Stimulated activated naive CD8-positive, alpha-beta T cell treated with anti-CD3 and anti-CD28 coated beads, Interleukin-15, amount 100 ng/mL, for 72 hours (primary cell): ENCODE data around the gene COX7A2.

Source experiments
- ATAC-seq: fragments of 150-1000 bp; cut with Tn5 transposase; 2 replicates; pipeline ENCODE4 v1.10.0; 2021; ENCODE audit warnings: mild to moderate bottlenecking, moderate library complexity
- DNase-seq, 2 donors: peaks; one replicate each; pipeline ENCODE4 v3.0.0; 2021 to 2022
- H3K27ac Mint-ChIP-seq, 2 donors: one replicate each; pipeline ENCODE4 v1.8.0; 2022; ENCODE audit warnings: mild to moderate bottlenecking in 2 of 2, mixed read lengths in 2 of 2, moderate library complexity in 2 of 2
- H3K27me3 Mint-ChIP-seq: one replicate; pipeline ENCODE4 v1.8.0; 2022; ENCODE audit warnings: mixed read lengths
- H3K4me1 Mint-ChIP-seq: one replicate; pipeline ENCODE4 v1.8.0; 2022; ENCODE audit warnings: mild to moderate bottlenecking, mixed read lengths
- H3K4me3 Mint-ChIP-seq, 2 donors: one replicate each; pipeline ENCODE4 v1.8.0; 2022; ENCODE audit warnings: mild to moderate bottlenecking in 2 of 2, mixed read lengths in 2 of 2, moderate library complexity in 1 of 2
- H3K9me3 Mint-ChIP-seq, 2 donors: one replicate each; pipeline ENCODE4 v1.8.0; 2022; ENCODE audit warnings: mixed read lengths in 2 of 2

The COX7A2 gene, protein sequence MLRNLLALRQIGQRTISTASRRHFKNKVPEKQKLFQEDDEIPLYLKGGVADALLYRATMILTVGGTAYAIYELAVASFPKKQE

GRCh38 chr6:75243333-75244062 is at the start of gene COX7A2:
TSS of gene COX7A2 (minus strand) at chr6:75243801. CDS start at chr6:75243734, 67 bp downstream.
- Mint-ChIP-seq H3K27me3 (peaks cover 17% of the 10 kb centered on the region), H3K9me3 (no peaks in the 10 kb centered on the region), H3K4me3 (peak within 1 kb of the TSS; percentile 89 to 93), H3K27ac (peak within 1 kb of the TSS; percentile 98 to 99), H3K4me1 (peaks cover 22% of the 10 kb centered on the region)
- DNase-seq, result peak; percentile 77 to 90
- ATAC-seq, result peak; percentile 96

GRCh38 chr6:75292555-75292954 is 49.0 kb upstream of the COX7A2 start:
- H3K4me3 Mint-ChIP-seq, result no peak overlapping the region

GRCh38 chr6:75291744-75292143 is 48.1 kb upstream of the COX7A2 start:
- no peak for DNase-seq
- Mint-ChIP-seq H3K27me3 (no peaks in the 10 kb centered on the region), H3K4me3 (no peak overlapping the region), H3K9me3 (no peaks in the 10 kb centered on the region), H3K27ac (no peak overlapping the region), H3K4me1 (peaks cover 27% of the 10 kb centered on the region)
- ATAC-seq, result no peak

More at GRCh38 chr6:75292555-75292954, 49.0 kb upstream of the COX7A2 start:
- ATAC-seq (no peak), DNase-seq (no peak)
- Mint-ChIP-seq H3K4me1 (peaks cover 19% of the 10 kb centered on the region), H3K9me3 (no peaks in the 10 kb centered on the region), H3K27ac (no peak overlapping the region), H3K27me3 (no peaks in the 10 kb centered on the region)

DNA sequence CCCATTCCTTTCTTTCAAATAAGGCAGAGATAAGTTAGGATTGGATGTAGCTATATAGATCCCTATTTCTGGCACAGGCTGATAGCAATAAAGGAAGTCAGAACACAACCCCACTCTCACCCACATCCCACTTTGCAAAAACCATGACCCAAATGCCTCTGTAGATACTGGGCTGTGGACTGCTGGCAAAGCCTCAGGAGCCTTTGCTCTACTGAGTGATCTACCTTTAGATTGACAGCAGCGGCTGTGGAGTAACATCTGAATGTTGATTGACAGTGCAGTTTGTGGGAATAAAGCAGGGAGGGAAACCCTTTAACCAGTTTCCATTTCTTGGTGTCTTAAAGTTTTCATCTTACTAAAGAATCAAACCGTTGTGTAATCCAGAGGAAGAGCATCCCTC is 47.7 kb upstream of the COX7A2 start:
- Mint-ChIP-seq H3K4me1 (peaks cover 31% of the 10 kb centered on the region), H3K27ac (peak overlapping the region in 1 of 2 donors; percentile 15), H3K4me3 (no peak overlapping the region), H3K27me3 (no peaks in the 10 kb centered on the region), H3K9me3 (no peaks in the 10 kb centered on the region)
- ATAC-seq, result no peak
- no peak for DNase-seq

DNA sequence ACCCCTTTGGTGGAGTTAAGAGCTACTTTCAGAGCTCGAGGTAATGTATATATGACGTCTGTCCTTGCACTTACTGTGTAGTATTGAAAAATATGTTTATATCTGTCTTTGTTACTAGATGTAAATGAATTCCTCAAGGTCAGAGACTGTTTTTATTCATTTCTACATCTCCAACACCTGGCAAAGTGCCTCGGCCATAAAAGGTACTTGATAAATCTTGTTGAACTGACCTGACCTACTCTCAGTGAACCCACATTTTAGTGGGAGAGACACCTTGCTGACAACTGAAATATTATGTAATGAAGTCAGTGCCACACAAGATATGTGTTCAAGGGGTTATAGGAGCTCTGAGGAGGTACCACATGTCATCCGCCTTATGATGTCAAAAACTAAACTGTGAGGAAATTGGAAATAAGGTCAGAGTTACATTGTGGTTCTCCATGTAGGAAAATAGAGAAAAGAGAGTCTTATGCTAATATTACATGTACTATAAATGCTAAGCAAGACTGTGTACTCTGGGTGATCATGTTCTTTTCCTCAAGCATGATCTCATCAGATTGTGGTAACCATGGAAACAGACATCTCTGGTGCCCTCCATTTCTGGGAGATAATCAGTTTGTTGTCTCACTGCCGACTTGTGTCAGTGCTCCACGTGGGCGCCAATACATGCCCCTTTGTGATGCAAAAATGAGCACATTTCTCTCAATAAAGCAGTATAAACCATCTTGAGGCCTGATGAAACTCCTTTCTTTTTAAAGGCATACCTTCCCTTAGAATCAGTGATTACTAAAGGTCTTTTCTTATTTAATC is 46.7 kb upstream of the COX7A2 start:
- H3K9me3 Mint-ChIP-seq, result no peaks in the 10 kb centered on the region
- no peaks in the 10 kb centered on the region for H3K27me3 Mint-ChIP-seq
- no peak for DNase-seq
- no peak overlapping the region for H3K4me3 Mint-ChIP-seq
- ATAC-seq, result no peak
- peaks cover 33% of the 10 kb centered on the region for H3K4me1 Mint-ChIP-seq
- no peak overlapping the region for H3K27ac Mint-ChIP-seq

DNA sequence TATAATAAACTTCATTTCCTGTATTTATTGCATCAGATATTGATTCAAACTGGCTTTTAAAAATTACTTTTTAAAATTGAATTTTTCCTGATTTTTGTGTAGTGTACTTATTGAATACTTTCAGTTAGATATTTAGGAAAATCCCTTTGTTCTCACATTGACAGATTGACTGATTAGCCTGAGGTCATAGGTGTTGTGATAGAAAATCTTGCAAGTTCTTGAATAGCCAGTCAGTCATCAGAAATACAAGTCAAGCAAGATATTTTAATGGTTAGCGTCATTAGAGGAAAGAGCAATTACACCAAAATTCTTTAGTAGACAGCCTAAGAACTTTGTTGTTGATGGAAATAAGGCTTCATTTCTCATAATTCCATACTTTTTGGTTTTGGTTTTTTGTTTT is 44.4 kb upstream of the COX7A2 start:
- H3K27ac Mint-ChIP-seq, result peak overlapping the region; percentile 87 to 96
- no peak overlapping the region for H3K4me3 Mint-ChIP-seq
- peaks cover 33% of the 10 kb centered on the region for H3K4me1 Mint-ChIP-seq
- no peaks in the 10 kb centered on the region for H3K27me3 Mint-ChIP-seq
- ATAC-seq (no peak), DNase-seq (no peak)
- H3K9me3 Mint-ChIP-seq, result no peaks in the 10 kb centered on the region

DNA sequence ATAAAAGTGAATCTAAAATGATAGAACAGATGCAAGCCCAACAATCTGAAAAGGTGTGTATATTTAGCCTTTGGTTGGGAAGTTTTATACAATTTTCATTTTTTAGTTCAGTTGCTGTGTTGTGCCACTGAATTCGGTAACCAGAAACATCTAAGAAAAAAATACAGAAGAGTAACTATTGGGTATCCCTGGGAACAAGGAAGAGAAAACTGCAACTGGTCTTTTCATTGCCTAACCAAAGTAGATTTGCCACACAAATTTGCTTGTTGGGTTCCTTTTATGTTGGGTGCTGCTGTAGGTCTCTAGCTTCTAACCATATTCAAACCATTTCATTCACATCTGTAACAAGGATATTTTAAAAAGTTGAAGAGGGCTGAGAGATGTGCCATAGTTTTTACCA is 43.8 kb upstream of the COX7A2 start:
- peak overlapping the region; percentile 87 to 96 for H3K27ac Mint-ChIP-seq
- H3K4me1 Mint-ChIP-seq, result peaks cover 33% of the 10 kb centered on the region

DNA sequence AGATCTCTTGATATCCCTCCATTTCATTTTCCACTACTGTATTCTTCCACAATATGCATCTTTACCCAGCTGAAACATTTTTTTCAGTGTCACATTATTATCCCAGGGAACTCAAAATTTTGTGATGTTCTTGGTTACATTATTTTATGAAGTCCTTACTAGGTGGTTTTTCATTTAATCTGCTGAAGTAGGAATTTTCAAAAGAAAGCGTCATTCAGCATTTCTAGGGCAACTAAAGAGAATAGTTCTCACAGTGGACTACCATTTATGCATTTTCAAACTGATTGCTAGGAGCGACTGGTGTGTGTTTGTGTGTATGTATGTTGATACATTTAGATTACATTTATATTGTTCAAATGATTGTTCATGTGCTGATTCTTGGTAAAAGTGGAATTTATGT is 43.4 kb upstream of the COX7A2 start:
- Mint-ChIP-seq H3K27ac (peak overlapping the region; percentile 87 to 96), H3K9me3 (no peaks in the 10 kb centered on the region)
- no peak for DNase-seq

More for the DNA sequence above, 43.8 kb upstream of the COX7A2 start:
- Mint-ChIP-seq H3K27me3 (no peaks in the 10 kb centered on the region), H3K9me3 (no peaks in the 10 kb centered on the region), H3K4me3 (no peak overlapping the region)
- ATAC-seq (no peak), DNase-seq (no peak)

DNA sequence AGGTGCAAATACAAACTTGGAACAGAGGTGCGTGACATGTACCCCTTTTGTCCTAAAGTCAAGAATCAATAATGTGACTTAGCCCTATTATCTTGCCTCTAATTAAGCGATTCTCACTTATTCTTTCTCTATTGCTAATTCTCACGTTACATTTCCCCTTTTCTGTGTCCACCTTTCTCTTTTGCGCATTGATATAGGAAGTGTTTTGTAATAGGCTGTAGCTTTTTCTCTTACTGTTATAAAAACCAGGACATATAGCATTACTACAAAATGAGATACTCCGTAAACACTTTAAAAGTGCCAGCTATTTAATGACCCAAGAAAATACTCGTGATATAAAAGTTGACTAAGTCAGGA is 41.7 kb upstream of the COX7A2 start:
- DNase-seq, result no peak

More for the DNA sequence above, 43.4 kb upstream of the COX7A2 start:
- Mint-ChIP-seq H3K27me3 (no peaks in the 10 kb centered on the region), H3K4me3 (no peak overlapping the region), H3K4me1 (peaks cover 33% of the 10 kb centered on the region)
- no peak for ATAC-seq

GRCh38 chr6:75284632-75285282 is 41.2 kb upstream of the COX7A2 start, which contains the start of gene TMEM30A:
TSS of gene TMEM30A (minus strand) at chr6:75284792. CDS start at chr6:75284638, 154 bp downstream.
- Mint-ChIP-seq H3K27ac (no peak within 1 kb of the TSS), H3K4me3 (no peak within 1 kb of the TSS), H3K9me3 (no peaks in the 10 kb centered on the region), H3K4me1 (peaks cover 34% of the 10 kb centered on the region), H3K27me3 (no peaks in the 10 kb centered on the region)
- peak; percentile 94 to 98 for DNase-seq
- ATAC-seq, result peak; percentile 94

More for the DNA sequence above, 41.7 kb upstream of the COX7A2 start:
- H3K27me3 Mint-ChIP-seq, result no peaks in the 10 kb centered on the region
- peaks cover 34% of the 10 kb centered on the region for H3K4me1 Mint-ChIP-seq
- no peaks in the 10 kb centered on the region for H3K9me3 Mint-ChIP-seq
- no peak overlapping the region for H3K4me3 Mint-ChIP-seq
- H3K27ac Mint-ChIP-seq, result no peak overlapping the region
- no peak for ATAC-seq

- ATAC-seq (peak; percentile 57), DNase-seq (peak in 1 of 2 donors; percentile 13)
- peaks cover 39% of the 10 kb centered on the region for H3K4me1 Mint-ChIP-seq
- H3K27me3 Mint-ChIP-seq, result no peaks in the 10 kb centered on the region
- H3K4me3 Mint-ChIP-seq, result no peak overlapping the region
- H3K9me3 Mint-ChIP-seq, result no peaks in the 10 kb centered on the region
- no peak overlapping the region for H3K27ac Mint-ChIP-seq
These were observed 40.5 kb upstream of the COX7A2 start for GRCh38 chr6:75283907-75284631.

DNA sequence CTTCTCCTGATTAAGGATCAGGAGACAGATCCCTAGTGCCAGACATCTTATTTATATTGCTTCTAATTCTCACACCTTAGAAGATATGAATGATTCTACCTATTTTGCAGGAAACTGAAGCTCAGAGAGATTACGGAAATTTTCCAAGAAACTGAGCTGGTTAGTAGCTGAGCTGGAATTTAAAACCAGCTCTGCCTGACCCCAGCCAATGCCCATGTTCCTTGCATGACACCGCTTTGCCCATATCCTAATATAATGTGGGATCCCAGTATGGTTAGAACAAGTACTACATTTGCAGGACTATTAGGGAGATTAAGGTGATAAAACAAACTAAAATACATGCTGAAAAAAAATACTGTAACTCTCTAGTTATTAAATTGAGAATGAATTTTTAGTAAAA is 39.1 kb upstream of the COX7A2 start:
- peaks cover 41% of the 10 kb centered on the region for H3K4me1 Mint-ChIP-seq
- DNase-seq (no peak), ATAC-seq (no peak)
- H3K27ac Mint-ChIP-seq, result peak overlapping the region in 1 of 2 donors; percentile 49
- H3K27me3 Mint-ChIP-seq, result no peaks in the 10 kb centered on the region
- no peaks in the 10 kb centered on the region for H3K9me3 Mint-ChIP-seq
- H3K4me3 Mint-ChIP-seq, result no peak overlapping the region

GRCh38 chr6:75281653-75282052 is 38.1 kb upstream of the COX7A2 start:
- DNase-seq (no peak), ATAC-seq (no peak)
- H3K27ac Mint-ChIP-seq, result no peak overlapping the region
- H3K4me3 Mint-ChIP-seq, result peak overlapping the region; percentile 55 to 77
- no peaks in the 10 kb centered on the region for H3K27me3 Mint-ChIP-seq
- H3K9me3 Mint-ChIP-seq, result no peaks in the 10 kb centered on the region
- peaks cover 35% of the 10 kb centered on the region for H3K4me1 Mint-ChIP-seq

GRCh38 chr6:75280131-75280855 is 36.7 kb upstream of the COX7A2 start:
- peaks cover 0 to 2% of the 10 kb centered on the region in 2 donors for H3K9me3 Mint-ChIP-seq
- no peak overlapping the region for H3K27ac Mint-ChIP-seq
- ATAC-seq (no peak), DNase-seq (no peak)
- peak overlapping the region in 1 of 2 donors; percentile 62 for H3K4me3 Mint-ChIP-seq
- H3K27me3 Mint-ChIP-seq, result no peaks in the 10 kb centered on the region
- peaks cover 43% of the 10 kb centered on the region for H3K4me1 Mint-ChIP-seq
